Measurements from ENCODE around the gene C11orf86. TPM values are rescaled to one million over a fixed set of nuclear protein-coding genes. Genes with fewer than 3 reads are reported as not detected.

Gene C11orf86
- total RNA-seq, 1 experiment from 2014 or later, result 0.68 TPM

- no peak for DNase-seq (ENCODE audit: low spot score)
- POLR2A ChIA-PET, result no interaction called here
- Mint-ChIP-seq H3K27ac (no peak overlapping the region), H3K4me3 (no peak overlapping the region), H3K36me3 (peaks cover 3% of the 10 kb centered on the region), H3K27me3 (ENCODE audit: low read depth) (no peaks in the 10 kb centered on the region), H3K4me1 (peaks cover 3% of the 10 kb centered on the region; the same call in 1 of the 2 replicates), H3K9me3 (no peaks in the 10 kb centered on the region)
- CTCF ChIA-PET, result no interaction called here
- ATAC-seq, result no peak
- TF ChIP-seq ZNF512 (CRISPR knock-in tag; IDR thresholded peaks at IDR 0.05; ENCODE audit: borderline replicate concordance) (no peak), ZNF396 (CRISPR knock-in tag; IDR thresholded peaks at IDR 0.05; ENCODE audit: borderline replicate concordance) (no peak), CREM (CRISPR knock-in tag; IDR thresholded peaks at IDR 0.05) (no peak), ZBTB43 (CRISPR knock-in tag; IDR thresholded peaks at IDR 0.05) (no peak), ZBTB21 (CRISPR knock-in tag; IDR thresholded peaks at IDR 0.05; ENCODE audit: borderline replicate concordance) (no peak), RELA (CRISPR knock-in tag; IDR thresholded peaks at IDR 0.05; ENCODE audit: borderline replicate concordance) (no peak), NFATC4 (CRISPR knock-in tag; IDR thresholded peaks at IDR 0.05) (no peak), ZNF425 (CRISPR knock-in tag; conservative IDR thresholded peaks at IDR 0.05) (no peak), AFF4 (CRISPR knock-in tag; IDR thresholded peaks at IDR 0.05; ENCODE audit: borderline replicate concordance) (no peak), KAT7 (CRISPR knock-in tag; IDR thresholded peaks at IDR 0.05; ENCODE audit: borderline replicate concordance) (no peak), ZNF532 (CRISPR knock-in tag; IDR thresholded peaks at IDR 0.05; ENCODE audit: borderline replicate concordance) (no peak), RORB (CRISPR knock-in tag; IDR thresholded peaks at IDR 0.05) (no peak), SMAD3 (CRISPR knock-in tag; IDR thresholded peaks at IDR 0.05; ENCODE audit: borderline replicate concordance) (no peak), ZNF121 (CRISPR knock-in tag; IDR thresholded peaks at IDR 0.05) (no peak), PRRX2 (CRISPR knock-in tag; IDR thresholded peaks at IDR 0.05) (no peak), ZNF232 (CRISPR knock-in tag; IDR thresholded peaks at IDR 0.05) (no peak), NR3C1 (CRISPR knock-in tag; conservative IDR thresholded peaks at IDR 0.05; ENCODE audit: low read depth) (no peak), GRHL2 (CRISPR knock-in tag; IDR thresholded peaks at IDR 0.05; ENCODE audit: insufficient replicate concordance, severe bottlenecking) (no peak)
Observed at GRCh38 chr11:66938582-66939135, 36.4 kb upstream of the C11orf86 start.
